AG09309 (cell line): ENCODE results near the gene RASL10A.
A peak's percentile ranks its signal among the peaks of the same experiment; 100 is the strongest.

Experiments used
- DNase-seq: peaks from one replicate; pipeline ENCODE4 v3.0.0-alpha.2; 2010; ENCODE audit warnings: low read depth
- H3K4me3 ChIP-seq: 2 replicates; pipeline ENCODE4 v1.5.1; 2011; ENCODE audit warnings: mild to moderate bottlenecking, low read depth, low read length, moderate library complexity; ENCODE audit not compliant: control insufficient read depth
- TF ChIP-seq, protein P1 (sequence below): IDR thresholded peaks from 2 replicates; pipeline ENCODE4 v1.5.1; 2011; ENCODE audit warnings: mild to moderate bottlenecking, low read depth, low read length, inconsistent platforms; ENCODE audit not compliant: insufficient read depth, control insufficient read depth; ENCODE audit errors: missing control alignments

RASL10A gene

DNA sequence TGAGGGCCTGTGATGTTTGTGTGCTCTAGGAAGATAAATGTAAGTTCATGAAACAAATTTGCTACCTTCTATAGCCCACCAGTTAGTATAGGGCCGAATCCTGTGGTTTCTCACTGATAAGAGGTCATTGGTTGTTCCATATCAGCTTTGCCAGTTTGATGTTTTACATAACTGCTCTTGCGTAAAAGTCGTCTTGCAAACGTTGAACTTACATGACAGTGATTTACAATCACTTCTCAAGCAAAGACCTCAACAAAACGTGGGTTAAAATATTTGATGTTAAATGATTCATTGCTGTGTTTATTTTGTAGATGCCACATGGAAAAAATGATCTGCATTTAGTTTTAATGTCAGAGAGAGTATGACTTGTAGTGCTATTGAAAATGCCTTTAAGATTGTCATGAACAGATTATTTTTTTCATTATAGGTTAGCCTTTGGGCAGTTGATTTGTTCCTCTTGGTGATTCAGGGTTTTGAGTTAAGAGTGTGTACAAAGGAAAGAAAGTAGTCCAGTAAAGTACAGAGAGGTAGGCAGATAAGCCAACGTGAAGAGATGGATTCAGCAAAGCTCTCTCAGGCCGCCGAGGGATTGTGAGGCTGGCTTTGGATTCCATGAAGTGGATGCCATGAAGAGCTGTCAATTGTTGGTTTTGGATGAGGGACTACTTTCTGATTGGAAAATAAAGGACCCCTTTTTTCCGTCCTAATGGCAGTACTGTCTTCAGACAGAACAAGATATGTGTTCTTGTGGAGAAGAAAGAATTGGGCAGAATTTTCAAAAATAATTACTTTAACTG, 44.8 kb downstream of the RASL10A start:
- DNase-seq = peak; percentile 35
- peak overlapping the region; percentile 86; the same call in 1 of the 2 replicates for H3K4me3 ChIP-seq
- TF ChIP-seq, protein P1, sequence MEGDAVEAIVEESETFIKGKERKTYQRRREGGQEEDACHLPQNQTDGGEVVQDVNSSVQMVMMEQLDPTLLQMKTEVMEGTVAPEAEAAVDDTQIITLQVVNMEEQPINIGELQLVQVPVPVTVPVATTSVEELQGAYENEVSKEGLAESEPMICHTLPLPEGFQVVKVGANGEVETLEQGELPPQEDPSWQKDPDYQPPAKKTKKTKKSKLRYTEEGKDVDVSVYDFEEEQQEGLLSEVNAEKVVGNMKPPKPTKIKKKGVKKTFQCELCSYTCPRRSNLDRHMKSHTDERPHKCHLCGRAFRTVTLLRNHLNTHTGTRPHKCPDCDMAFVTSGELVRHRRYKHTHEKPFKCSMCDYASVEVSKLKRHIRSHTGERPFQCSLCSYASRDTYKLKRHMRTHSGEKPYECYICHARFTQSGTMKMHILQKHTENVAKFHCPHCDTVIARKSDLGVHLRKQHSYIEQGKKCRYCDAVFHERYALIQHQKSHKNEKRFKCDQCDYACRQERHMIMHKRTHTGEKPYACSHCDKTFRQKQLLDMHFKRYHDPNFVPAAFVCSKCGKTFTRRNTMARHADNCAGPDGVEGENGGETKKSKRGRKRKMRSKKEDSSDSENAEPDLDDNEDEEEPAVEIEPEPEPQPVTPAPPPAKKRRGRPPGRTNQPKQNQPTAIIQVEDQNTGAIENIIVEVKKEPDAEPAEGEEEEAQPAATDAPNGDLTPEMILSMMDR = no peak

GRCh38 chr22:29269731-29270474, 45.6 kb downstream of the RASL10A start:
- no peak for DNase-seq
- TF ChIP-seq, protein P1 = no peak
- peak overlapping the region; percentile 86 for H3K4me3 ChIP-seq

GRCh38 chr22:29269230-29269604, 46.3 kb downstream of the RASL10A start:
- H3K4me3 ChIP-seq = peak overlapping the region; percentile 86
- no peak for DNase-seq
- TF ChIP-seq, protein P1 = no peak

- peak overlapping the region; percentile 86 for H3K4me3 ChIP-seq
- no peak for DNase-seq
- TF ChIP-seq, protein P1 = no peak
Observed at GRCh38 chr22:29268511-29269229, 46.8 kb downstream of the RASL10A start.

DNA sequence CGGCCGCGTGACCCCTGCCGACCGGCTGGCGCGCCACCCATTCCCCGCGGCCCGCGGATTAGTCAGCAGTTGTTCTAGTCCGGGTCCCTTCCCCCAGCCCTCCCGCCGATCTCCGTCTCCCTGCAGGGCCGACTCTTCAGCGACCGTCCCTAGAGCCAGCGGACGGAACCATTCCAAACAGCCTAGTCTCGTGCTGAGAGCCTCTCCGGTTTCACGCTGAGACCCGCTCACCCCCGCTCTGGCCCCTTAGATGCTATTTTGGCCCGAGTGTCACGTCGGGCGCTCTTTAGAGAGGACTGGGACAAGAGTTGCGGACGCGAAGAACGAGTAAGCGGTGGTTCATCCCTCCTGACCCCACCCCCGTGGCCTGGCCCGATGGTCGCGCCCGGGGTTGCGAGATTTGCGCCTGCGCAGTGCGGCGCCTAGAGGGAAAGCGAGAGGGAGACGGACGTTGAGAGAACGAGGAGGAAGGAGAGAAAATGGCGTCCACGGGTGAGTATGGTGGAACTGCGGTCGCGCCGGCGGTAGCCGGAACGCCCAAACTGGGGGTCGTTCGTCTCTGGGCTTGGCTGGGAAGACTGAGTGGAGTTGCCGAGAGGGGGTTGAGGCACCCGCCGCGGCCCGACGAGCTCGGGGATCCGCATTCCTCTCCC, 47.5 kb downstream of the RASL10A start, which contains the start of the genes EWSR1 and RHBDD3:
TSS of gene EWSR1 (plus strand) at position 411 of the 653 bp plus-strand sequence. CDS start at position 480, 69 bp downstream.
TSS of gene RHBDD3 (minus strand) at position 124 of the 653 bp plus-strand sequence. CDS start 2,355 bp downstream, outside the sequence.
- TF ChIP-seq, protein P1 = no peak

DNA sequence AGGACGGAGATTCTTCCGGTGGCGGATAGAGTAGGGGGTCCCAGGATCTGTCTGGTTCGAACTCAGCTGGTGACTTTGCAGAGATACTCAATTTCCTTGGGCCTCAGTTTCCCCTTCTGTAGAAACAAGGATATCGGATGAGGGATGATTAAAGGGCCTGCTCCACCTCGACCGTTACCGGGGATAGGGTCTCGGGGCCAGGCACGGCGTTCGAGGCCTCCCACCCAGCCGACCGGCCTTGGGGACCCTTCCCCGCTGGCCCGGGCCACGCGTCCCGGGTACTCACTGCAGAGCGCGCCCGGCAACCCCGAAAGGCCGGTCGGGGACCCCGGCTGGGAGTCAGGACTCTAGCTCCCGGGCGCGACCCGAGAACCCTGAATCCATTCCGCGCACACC, 48.0 kb downstream of the RASL10A start:
- H3K4me3 ChIP-seq = peak overlapping the region; percentile 86
- DNase-seq = no peak

More for the DNA sequence above, 47.5 kb downstream of the RASL10A start, which contains the start of the genes EWSR1 and RHBDD3:
- H3K4me3 ChIP-seq = peak within 1 kb of the TSS; percentile 86
- peak; percentile 93 for DNase-seq

More for the DNA sequence above, 48.0 kb downstream of the RASL10A start:
- TF ChIP-seq, protein P1 = no peak
